Measurements from ENCODE around the gene POLG2. TPM values are rescaled to one million over a fixed set of nuclear protein-coding genes. Genes with fewer than 3 reads are reported as not detected.
A peak's percentile ranks its signal among the peaks of the same experiment; 100 is the strongest.
"Not testable (repeated sequence)": the region's sequence is repeated elsewhere in the genome, so short reads cannot be mapped to it uniquely, and the experiment has no call there.

Gene POLG2
- total RNA-seq, 1 donor from 2014 or later: 5.6 TPM

DNA sequence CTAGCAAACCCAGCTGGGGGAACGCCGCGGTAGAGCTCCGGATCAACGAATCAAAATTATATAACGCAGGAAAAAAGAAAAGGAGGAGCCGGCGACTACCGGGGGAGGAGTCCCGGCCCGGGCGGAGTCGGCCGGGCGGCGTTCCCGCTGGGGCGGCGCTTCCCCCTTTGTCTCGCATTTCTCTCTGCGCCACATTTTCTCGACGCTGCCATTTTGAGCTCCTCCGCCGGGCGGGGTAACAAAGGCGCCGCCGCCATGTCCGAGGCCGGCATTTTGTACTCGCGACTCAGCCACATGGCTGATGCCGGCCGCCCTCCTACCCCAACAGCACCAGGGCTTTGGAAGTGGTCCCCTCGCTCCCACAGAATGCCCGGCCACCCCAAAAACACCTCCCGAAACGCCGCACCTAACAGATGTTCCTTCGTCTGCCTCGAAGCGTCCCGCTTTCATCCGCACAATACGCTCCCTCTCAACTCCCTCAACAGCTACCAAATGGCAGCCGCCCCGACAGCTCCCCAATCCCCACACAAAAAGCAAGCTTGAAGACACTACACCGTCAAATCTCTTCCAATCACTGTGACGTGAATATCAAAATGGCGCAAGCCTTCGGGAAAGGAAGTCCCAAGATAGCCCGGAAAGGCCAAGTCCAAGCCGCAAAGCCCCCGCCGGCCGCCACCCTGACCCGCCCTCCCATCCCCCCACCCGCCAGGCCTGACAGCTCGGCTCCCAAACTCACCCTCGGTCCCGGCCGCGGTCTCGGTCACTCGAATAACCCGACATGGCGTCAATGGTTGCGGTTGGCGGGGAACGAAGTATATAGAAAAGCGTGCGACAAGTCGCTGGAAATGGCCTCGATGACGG is 8.7 kb upstream of the POLG2 start:
- DNase-seq (ENCODE audit: low read depth in 2 of 2): peak; percentile 88 to 93

DNA sequence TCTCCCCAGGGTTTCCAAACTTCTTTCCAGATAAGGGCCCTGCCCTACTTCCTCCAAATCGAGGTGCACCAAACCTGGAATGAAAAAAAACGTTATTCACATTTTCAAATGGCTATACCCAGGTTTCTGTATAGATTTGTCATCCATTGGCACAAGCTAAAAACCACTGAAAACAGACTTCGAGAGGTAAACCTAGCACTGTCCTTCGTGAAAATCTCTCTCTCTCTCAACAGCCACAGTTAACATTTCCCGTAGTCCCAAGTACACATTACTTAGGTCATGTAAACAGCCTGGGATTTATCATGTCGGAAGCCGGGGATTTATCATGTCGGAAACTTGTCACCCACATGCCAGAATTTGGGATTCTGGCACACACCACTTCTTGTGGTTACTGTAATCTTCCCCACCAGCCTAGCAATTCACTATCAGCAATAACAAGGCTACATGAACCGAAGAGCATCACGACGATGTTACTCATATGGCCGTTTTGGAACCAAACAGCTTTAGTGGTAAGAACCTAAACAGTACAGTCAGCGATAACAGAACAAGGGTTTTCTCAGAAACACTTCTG is 8.0 kb upstream of the POLG2 start:
- peak; percentile 75 to 82 for DNase-seq (ENCODE audit: low read depth in 2 of 2)

DNA sequence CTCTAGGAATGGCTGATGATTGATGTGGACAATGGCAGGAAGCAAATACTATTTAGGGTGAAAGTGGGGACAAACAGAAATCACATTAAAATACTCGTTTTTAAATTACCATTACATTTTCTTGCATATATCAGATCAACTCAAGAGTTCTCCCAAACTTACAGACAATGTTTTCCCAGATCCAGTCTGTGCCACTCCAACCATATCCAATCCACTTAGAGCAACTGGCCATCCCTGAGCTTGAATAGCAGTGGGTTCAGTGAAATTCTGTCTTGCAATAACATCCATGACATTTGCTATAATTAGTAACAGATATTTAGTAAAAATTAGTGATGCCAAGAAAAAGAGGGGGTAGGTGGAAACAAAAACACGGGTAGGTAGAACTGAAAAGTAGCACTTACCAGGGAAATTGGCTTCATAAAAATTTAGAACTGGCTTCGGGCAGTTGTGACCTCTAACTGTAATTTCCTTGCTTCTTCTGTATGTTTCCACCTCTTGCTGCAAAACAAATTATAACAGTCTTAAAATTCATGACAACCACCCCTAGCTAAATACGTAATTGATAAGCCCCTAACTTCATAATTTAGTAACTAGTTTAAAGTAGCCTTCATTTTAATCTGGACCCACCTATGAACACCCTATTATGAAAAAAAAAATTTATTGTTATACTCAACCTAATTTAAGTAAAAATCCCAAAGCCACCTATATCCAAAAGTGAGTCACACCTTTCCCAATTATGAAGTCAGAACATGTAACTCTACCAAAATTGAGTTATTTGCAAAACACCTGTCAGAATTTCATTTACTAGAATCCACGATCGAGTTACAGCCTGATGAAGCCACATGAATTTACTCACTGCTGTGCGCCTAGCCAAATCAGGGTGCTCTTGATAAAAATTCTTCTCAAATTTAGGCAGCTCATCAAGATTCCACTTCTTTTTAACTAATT is 7.2 kb upstream of the POLG2 start:
- peak in 1 of 2 donors; percentile 28 for DNase-seq (ENCODE audit: low read depth in 2 of 2)

DNA sequence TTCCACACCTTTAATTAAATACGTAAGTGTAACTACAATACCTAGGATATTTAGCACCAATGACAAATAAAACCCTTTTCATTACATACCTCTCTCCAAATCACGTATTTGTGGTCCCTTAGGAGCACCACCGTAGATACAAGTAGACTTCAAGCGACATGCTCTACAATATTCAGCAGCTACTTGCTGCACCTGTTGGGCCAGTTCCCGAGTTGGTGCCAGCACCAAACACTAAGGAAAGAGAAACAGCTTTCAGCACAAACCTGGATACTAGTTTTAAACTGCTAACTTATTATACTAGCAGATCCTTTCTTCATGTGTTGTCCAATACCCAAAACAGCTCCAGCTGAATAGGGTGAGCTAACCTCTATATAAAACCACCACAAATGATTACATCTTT is 6.5 kb upstream of the POLG2 start:
- DNase-seq (ENCODE audit: low read depth in 2 of 2): no peak

DNA sequence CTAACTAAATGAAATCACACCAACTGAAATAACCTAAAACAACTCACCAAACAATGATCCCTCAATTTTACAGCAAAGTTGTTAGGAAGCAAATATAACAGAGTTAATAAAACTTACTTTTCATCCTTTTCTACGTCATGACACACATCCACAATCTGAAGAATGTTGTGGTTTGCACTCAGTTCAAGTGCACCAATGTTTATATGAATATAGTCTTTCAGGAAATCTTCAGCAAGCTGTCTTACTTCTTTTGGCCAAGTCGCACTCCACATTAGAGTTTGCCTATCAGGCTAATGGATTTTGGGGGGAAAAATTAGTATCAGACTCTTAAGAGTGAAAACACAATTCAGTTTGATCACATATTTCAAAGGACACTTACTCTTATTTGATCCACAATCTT is 6.0 kb upstream of the POLG2 start:
- no peak for DNase-seq (ENCODE audit: low read depth in 2 of 2)

DNA sequence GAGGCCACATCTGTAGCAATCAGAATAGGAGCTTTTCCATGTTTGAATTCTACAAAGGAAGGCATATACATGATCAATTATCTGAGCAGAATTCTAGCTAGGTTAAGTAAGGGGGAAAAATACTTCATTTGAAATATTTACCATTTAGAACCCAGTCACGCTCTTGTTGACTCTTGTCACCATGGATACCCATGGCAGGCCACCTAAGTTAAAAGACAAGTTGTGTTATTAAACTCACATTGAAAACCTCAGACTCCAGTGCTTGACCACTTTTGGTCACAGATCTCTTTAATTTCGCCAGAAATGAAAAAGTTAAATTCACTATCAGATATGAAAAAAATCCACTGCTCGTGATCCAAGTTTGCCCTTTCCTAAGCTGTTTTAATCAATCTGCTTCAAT is 5.2 kb upstream of the POLG2 start:
- no peak for DNase-seq (ENCODE audit: low read depth in 2 of 2)

DNA sequence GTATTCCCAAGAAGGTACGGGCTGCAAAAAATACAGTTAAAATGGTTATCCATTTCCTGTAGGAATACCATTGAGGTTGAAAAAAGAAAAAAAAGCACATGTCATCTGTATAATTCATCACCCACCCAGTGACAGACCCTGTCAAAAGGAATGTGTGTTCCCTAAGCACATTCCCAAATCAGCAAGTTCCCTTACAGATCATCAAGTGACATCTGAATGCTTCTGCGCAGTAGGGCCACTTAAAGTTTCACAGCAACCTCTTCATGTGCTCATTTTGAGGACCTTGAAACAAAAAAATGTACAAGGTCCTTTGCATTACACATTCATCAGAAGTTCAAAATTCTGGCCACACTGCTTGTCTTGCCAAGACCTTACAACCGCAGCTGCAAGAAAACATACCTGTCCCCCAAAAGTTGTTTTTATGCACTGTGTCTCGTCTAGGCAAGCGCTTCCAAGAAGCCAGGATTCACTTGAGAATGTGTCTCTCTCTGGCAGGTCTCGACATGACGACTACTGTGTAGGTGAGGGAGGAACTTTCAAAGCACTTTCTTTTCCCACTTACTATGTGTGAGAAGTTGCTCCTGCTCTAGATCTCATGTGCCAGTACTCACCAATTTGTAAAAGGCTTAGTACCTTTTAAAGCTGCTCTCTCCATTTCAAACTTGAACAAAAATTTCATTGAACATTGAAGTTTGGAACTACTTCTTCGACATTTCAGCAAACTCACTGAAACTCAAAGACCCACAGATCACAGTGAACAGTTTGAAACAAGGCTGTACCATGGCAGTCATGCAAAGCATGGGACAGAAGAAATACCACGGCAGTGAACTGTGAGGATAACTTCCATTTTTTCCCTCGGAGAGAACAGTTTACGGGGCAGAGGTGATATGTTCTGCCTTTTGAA is 4.3 kb upstream of the POLG2 start:
- DNase-seq (ENCODE audit: low read depth in 2 of 2): no peak

DNA sequence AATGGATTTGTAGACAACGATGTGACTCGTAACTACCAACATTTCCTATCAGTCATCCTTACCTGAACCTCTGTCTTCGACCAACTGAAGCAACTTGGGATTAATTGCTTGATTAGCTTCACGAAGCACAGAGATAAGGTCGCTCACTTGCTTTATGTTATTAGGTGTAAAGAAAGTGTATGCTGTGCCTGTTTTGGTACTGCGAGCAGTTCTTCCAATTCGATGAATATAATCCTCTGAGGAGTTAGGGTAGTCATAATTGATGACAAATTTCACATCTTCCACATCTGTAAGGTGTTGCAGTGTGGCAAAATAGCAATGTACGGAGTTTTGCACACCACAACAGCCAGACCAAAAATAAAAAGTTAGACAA is 3.6 kb upstream of the POLG2 start:
- DNase-seq (ENCODE audit: low read depth in 2 of 2): no peak

DNA sequence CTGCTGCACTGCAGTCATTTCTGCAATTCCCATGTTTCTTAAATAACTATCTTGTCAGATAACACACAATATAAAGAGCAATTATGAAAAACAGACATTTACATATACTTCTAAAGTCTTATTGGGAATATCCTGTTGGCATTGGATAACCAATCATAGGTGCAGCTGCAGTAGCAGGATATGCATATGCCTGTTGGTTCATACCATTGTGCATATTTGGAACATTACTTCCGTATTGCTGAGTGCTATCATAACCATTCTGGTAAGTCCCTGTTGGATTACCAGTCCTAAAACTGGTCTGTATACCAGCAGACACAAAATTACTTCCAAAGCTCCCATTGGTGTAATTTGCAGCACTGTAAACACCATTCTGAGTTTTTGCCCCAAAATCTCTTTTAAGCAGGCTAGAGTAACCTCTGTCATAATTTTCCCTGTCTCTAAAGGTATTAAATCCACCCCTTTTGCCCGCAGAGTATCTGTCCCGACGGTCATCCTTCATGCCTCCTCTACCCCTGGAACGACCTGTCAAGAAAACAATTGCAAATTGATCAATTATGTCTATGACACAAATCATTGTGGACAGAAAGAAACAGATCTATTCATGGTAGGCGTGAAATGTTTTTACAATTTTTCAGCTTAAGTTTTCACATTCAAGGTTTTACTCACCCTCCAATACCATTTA is 3.1 kb upstream of the POLG2 start:
- DNase-seq (ENCODE audit: low read depth in 2 of 2): peak in 1 of 2 donors; percentile 35

DNA sequence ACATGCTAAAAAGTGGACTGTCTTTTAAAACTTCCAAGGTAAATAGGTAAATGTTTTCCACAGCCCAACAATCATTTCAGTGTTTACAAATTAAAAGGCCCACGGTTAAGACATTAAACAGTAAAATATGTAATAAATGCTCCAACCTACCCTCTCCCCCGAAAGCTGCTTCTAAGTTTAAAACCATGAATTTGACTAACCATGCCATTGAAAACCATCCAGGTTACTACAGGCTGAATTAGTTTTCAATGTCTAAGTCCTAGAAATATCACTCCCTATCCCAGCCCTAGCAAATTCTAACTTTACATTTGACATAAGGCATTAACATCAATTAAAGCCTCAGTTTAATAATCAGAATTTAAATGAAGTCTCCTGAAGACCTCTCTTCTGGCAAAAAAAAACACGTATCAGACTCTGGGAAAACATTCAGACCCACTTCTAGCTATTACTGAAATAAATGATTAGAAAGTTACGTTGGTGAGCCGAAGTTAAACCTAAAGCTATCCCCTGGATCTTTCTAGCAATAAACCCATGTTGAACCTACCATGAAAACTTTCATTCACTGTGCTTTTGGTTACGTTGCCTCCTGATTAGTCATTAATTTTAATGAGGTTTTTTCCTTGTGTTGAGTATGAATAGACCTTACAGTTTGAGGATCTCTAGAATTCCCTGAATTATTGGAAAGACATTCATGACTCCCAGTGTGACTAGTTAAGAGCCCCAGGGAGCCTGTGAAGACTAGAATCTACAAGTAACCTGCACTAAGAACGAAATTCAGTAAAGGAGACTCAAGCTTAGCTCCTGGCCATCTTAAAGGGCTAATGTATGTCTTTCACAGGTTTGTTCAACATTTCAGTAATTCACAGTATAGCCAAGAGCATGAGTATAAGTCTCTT is 1.7 kb upstream of the POLG2 start:
- DNase-seq (ENCODE audit: low read depth in 2 of 2): no peak

DNA sequence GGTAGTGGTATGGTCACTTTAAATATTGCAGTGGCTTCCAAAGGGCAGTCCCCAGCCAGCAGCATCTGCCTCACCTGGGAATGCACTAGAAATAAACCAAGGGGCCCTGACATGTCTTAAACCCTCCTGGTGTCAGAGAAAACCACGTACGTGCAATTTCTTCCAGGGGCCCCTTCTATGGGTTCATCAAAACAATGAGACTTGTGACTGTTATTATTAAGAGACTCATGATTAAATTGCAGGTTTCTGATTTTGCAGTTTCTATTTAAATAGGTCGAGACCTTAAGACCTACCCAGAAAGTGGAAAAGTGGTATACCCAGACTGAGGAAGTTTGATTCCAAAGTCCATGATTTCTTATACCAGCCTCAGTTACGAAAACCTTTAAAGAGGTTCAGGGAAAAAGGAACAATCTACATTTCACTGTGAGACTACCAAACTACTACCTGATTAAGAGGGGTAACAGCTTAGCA is 746 bp upstream of the POLG2 start:
- no peak for DNase-seq (ENCODE audit: low read depth in 2 of 2)

DNA sequence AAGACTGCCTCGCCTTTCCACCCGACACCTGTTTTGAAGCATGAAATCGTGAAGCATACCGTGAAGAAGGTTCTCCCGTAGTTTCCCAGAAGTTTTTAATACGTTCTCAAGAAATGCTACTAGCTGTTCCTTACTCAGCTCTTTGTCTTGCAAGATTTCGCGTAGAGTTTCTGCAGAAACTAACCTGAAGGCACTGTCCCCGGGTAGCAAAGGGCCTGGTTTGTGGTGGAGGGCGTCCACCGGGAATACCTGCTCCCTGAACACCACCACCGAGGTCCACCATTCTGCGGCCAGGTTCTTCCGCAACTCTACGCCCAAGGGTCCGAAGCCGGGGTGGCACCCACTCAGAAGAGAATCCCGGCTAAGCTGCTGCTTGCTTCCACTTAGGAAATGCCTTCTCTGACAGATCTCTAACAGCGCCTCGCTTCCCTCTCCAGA is 487 bp downstream of the POLG2 start:
- DNase-seq (ENCODE audit: low read depth in 2 of 2): peak in 1 of 2 donors; percentile 20

DNA sequence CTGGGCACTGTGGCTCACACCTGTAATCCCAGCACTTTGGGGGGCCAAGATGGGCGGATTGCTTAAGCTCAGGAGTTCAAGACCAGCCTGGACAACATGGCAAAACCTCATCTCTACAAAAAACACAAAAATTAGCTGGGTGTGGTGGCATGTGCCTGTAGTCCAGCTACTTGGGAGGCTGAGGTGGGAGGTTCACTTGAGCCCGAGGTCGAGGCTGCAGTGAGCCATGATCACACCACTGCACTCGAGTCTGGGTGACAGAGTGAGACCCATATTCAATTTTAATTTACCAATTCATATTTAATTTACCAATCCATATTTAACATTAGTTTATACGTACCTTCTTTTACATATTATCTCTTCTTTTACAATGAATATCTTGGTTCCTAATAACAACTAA is 1.6 kb downstream of the POLG2 start:
- DNase-seq (ENCODE audit: low read depth in 2 of 2): not testable (repeated sequence)

DNA sequence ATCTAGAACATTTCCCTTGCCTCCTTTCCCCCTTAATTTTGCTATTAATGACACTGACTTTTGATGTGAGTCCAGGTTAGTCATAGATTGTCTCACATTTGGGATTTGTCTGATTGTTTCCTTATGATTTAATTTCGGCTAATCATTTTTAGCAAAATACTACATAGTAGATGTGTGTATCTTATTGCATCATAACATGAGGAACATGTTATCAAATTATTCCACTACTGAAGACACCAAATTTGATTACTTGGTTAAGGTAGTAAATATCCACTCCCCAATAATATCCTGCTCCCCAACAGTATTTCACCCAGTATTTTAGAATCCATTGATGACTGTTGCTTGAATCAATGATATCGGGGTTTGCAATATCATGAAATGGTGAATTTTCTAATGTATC is 2.7 kb downstream of the POLG2 start:
- no peak for DNase-seq (ENCODE audit: low read depth in 2 of 2)

DNA sequence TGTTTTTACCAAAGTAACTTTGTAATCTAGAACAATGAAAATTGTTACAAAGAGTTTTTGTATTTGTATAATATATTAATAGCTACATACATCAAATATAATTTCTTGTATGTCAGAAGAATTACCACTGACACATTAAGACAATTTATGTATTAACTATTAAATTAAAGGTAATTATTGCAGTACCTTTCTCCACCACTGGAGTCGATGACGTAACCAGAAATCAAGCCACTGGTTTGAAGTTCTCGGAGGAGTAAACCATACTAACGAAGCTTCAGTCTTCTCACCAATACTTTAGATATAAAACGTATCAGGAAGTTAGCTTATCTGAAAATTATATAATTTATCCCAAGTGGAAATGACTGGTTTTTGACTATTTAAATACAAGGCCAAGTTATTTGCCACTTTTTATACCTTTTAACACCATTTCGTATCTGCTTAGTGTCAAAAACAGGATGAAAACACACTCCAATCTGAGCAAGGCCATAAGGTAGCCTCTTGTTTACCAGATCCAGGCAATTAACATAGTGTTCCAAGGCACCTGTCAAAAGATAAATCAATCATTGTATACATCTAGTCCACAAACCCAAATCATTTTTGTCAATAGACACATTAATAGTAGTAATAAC is 4.3 kb downstream of the POLG2 start:
- peak; percentile 32 to 52 for DNase-seq (ENCODE audit: low read depth in 2 of 2)

DNA sequence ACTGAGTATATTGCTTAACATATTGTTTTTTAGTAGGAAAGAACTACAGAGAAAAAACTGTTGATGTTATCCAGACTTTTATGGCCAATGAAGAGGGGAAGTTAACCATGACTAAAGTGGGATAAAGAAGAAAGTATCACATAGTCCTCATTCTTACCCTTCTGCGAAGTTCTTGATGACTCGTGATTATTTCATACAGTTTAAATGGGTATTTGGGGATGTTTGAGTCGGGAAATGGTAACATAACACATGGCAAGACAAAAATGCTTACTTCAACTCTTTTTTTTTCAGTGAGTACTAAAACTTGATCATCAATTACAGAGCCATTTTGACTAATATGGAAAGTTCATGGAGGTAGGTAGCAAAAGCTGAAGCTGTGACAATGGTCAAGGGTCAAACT is 4.9 kb downstream of the POLG2 start:
- no peak for DNase-seq (ENCODE audit: low read depth in 2 of 2)

DNA sequence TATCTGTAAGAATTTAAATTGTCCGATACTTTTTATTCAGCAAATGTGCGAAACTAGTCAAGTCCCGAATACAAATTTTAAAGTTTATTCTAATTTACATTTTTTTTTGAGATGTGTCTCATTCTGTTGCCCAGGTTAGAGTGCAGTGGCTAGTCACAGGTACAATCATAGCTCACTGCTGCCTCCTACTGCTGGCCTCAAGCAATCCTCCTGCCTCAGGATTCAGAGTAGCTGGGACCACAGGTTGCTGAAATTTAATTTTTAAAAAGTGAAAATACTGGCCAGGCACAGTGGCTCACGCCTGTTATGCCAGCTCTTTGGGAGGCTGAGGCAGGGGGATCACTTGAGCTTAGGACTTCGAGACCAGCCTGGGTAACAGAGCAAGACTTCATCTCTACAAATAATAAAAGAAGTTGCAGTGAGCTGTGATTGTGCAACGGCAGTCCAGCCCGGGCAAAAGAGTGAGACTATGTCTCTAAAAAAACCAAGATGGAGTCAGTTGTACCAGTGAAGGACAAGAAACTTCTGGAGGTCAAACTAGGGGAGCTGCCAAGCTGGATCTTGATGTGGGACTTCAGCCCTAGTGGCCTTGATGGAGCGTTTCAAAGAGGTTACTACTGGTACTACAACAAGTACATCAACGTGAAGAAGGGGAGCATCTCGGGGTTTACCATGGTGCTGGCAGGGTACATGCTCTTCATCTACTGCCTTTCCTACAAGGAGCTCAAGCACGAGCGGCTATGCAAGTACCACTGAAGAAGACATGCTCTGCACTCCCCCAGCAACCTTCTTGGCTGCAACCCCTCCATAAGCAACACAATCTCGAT is 5.6 kb downstream of the POLG2 start:
- DNase-seq (ENCODE audit: low read depth in 2 of 2): peak; percentile 69 to 77

DNA sequence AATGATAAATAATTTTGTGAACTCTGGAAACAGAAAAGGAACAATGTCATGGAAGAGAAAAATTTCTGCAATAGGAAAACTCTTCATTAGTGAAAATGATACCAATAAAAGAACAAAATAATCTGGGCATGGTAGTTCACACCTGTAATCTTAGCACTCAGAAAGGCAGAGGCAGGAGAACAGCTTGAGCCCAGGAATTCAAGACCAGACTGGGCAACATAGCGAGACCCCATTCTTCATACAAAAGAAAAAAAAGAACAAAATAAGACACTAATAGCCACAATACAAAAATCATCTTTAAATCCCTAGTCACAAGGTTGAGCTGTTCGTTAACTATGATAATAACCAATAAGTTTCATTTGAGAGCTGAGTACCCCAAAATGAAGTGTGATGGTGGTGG is 8.6 kb downstream of the POLG2 start:
- DNase-seq (ENCODE audit: low read depth in 2 of 2): no peak

Measured in lung microvascular endothelial cell (primary cell).